Measurements from ENCODE around the gene CAMK2B. TPM values are rescaled to one million over a fixed set of nuclear protein-coding genes. Genes with fewer than 3 reads are reported as not detected.

CAMK2B gene
- total and polyA plus RNA-seq, 12 donors, result 0.25 to 82.3 (median 6.5) TPM; not detected in 2

DNA sequence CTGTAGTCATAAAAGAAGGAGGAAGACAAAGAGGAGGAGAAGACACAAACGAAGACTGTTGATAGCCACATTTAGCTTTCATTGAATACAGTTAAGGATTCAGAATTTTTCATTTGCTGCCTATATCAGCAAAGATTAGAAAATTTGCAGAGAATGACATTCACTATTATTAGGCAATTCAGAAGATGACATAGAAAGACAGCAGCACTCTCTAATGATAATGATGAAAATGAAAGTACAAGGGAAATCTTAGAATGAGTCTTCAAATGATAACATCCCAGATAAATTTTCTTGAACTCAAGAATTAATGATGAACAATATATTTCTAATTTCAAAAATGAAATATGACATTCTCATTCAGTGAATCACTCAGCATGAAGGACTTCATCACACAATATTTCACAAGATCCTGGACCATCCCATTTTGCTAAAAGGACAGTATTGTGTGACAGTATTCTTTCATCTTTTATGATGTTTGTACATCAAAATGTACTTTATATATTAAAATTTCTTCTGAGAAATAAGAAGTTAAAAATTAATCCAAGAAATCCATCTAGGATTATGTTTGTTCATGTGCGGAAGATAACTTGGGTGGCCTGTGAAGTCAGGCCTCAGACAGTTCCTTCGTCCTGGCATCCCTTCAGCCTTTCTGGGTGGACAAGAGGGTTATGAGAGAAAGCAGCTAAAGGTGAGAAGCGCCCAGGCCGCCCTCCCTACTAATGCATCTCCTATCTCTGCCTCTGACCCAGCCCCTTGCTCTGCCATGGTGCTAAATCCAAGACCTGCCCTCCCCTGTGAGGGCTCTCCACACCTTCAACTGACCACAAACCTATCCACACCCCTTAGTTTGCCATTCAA lies 47.4 kb upstream of the CAMK2B start:
- Histone ChIP-seq H3K27me3 (no peaks in the 10 kb centered on the region), H3K4me3 (no peak overlapping the region), H3K27ac (no peak overlapping the region), H3K36me3 (replicated peaks in 1 of 2) (no peaks in the 10 kb centered on the region), H3K9me3 (replicated peaks in 1 of 3) (no peaks in the 10 kb centered on the region), H3K4me1 (replicated peaks in 1 of 2) (no peaks in the 10 kb centered on the region)
- 70 to 79% (median 74%) methylated on average over 5 of the region's 5 CpGs for WGBS, 4 donors
- TF ChIP-seq, protein P1, sequence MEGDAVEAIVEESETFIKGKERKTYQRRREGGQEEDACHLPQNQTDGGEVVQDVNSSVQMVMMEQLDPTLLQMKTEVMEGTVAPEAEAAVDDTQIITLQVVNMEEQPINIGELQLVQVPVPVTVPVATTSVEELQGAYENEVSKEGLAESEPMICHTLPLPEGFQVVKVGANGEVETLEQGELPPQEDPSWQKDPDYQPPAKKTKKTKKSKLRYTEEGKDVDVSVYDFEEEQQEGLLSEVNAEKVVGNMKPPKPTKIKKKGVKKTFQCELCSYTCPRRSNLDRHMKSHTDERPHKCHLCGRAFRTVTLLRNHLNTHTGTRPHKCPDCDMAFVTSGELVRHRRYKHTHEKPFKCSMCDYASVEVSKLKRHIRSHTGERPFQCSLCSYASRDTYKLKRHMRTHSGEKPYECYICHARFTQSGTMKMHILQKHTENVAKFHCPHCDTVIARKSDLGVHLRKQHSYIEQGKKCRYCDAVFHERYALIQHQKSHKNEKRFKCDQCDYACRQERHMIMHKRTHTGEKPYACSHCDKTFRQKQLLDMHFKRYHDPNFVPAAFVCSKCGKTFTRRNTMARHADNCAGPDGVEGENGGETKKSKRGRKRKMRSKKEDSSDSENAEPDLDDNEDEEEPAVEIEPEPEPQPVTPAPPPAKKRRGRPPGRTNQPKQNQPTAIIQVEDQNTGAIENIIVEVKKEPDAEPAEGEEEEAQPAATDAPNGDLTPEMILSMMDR (IDR thresholded peaks at IDR 0.05), result no peak
- TF ChIP-seq POLR2A (IDR thresholded peaks at IDR 0.05), result no peak
- intact Hi-C loops (cut with DNase I), result loop anchor here in 1 of 2 donors (10.0 kb wide), 1 partner anchor 192 kb away; no protein-coding TSS in a partner anchor
- DNase-seq, result no peak

GRCh38 chr7:44368885-44369284 lies 43.5 kb upstream of the CAMK2B start:
- peaks cover 4% of the 10 kb centered on the region for H3K27me3 ChIP-seq
- TF ChIP-seq POLR2A (IDR thresholded peaks at IDR 0.05), result no peak
- TF ChIP-seq, protein P1 (IDR thresholded peaks at IDR 0.05), result no peak
- intact Hi-C loops (cut with DNase I), result no loop called here
- H3K4me3 ChIP-seq, result no peak overlapping the region
- H3K27ac ChIP-seq, result no peak overlapping the region
- 91 to 97% (median 94%) methylated on average over 1 of the region's 1 CpG for WGBS, 4 donors
- no peak for DNase-seq
- H3K9me3 ChIP-seq (replicated peaks in 1 of 3), result no peaks in the 10 kb centered on the region
- no peaks in the 10 kb centered on the region for H3K4me1 ChIP-seq (replicated peaks in 1 of 2)
- no peaks in the 10 kb centered on the region for H3K36me3 ChIP-seq (replicated peaks in 1 of 2)

DNA sequence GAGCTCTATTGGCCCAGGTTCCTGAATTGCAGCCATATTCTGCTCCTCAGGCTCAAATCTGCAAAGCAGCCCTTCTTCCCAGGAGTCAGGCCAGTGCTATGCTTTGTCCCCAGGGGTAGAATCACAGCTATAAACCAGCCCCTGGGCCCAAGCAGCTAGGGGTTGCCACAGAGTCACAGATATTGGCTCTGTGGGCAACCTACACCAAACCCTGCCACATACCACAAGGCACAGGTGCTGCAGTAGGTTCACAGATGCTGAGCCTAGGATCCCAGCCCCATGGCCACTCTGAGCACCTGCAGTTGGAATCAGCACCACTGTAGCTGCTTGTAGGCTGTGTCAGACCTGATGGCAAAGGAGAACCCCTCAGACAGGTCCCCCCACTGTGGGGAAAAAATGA lies 43.1 kb upstream of the CAMK2B start:
- Histone ChIP-seq H3K9me3 (replicated peaks in 1 of 3) (no peaks in the 10 kb centered on the region), H3K27me3 (peaks cover 4% of the 10 kb centered on the region), H3K4me3 (no peak overlapping the region), H3K36me3 (replicated peaks in 1 of 2) (no peaks in the 10 kb centered on the region), H3K27ac (no peak overlapping the region), H3K4me1 (replicated peaks in 1 of 2) (no peaks in the 10 kb centered on the region)
- no peak for TF ChIP-seq POLR2A (IDR thresholded peaks at IDR 0.05)
- TF ChIP-seq, protein P1 (IDR thresholded peaks at IDR 0.05), result no peak
- DNase-seq, result no peak
- intact Hi-C loops (cut with DNase I), result no loop called here

- no peak for DNase-seq
- Histone ChIP-seq H3K9me3 (replicated peaks in 1 of 3) (no peaks in the 10 kb centered on the region), H3K4me3 (no peak overlapping the region), H3K27me3 (peaks cover 4% of the 10 kb centered on the region), H3K4me1 (replicated peaks in 1 of 2) (no peaks in the 10 kb centered on the region), H3K36me3 (replicated peaks in 1 of 2) (no peaks in the 10 kb centered on the region), H3K27ac (no peak overlapping the region)
- intact Hi-C loops (cut with DNase I), result no loop called here
- TF ChIP-seq POLR2A (IDR thresholded peaks at IDR 0.05), result no peak
- TF ChIP-seq, protein P1 (IDR thresholded peaks at IDR 0.05), result no peak
- 78 to 91% (median 82%) methylated on average over 4 to 5 of the region's 5 CpGs for WGBS, 4 donors
Observed at GRCh38 chr7:44367475-44368043, 42.2 kb upstream of the CAMK2B start.
